K562 (cell line): ENCODE measurements around the gene NFATC3. TPM values are rescaled to one million over a fixed set of nuclear protein-coding genes. Genes with fewer than 3 reads are reported as not detected.

Experiments
- ATAC-seq: fragments of 200-7000 bp; cut with Tn5 transposase; 3 replicates; pipeline ENCODE4 v1.9.1; 2020; ENCODE audit warnings: moderate library complexity
- BruUV-seq: library from RNA; stranded (reverse); fragments of 400-500 nt; replicated peaks from 2 replicates; lab custom pipeline; 2021; lab: Mats Ljungman, UMichigan
- CTCF ChIA-PET: fragments of 300-600 bp; formaldehyde crosslinking; extraction: SDS; loops from one replicate; lab custom pipeline; 2021; ENCODE audit warnings: low intra/inter-chr PET ratio; lab: Yijun Ruan, JAX
- POLR2A ChIA-PET: fragments of 300-600, 350-650 bp; sonication (Branson Sonifier 250); formaldehyde crosslinking; extraction: SDS; loops from one replicate; lab custom pipeline; 2021; ENCODE audit warnings: antibody characterized with exemption, inconsistent platforms; lab: Yijun Ruan, JAX
- DNase-seq, 4 experiments: peaks; one replicate each; pipeline versions ENCODE4 v3.0.0 to v3.0.0-alpha.2; 2011 to 2018; ENCODE audit warnings: low spot score in 3 of 4, mixed read lengths in 3 of 4; ENCODE audit errors: extremely low read depth in 1 of 4
- FAIRE-seq: peaks from 2 replicates; lab custom pipeline; 2011; peaks lifted over from hg19 to GRCh38; lab: Jason Lieb, UNC
- H2AFZ ChIP-seq: 2 replicates; pipeline ENCODE4 v1.6.0; 2011; ENCODE audit warnings: low read depth, low read length, control low read depth, inconsistent platforms
- H3K27ac ChIP-seq: fragments of 200-600 bp; 3 replicates; pipeline ENCODE4 v1.8.0; 2011; ENCODE audit warnings: low read depth, mild to moderate bottlenecking, control low read depth, inconsistent platforms, low read length, moderate library complexity, mixed read lengths; ENCODE audit errors: extremely low read depth
- H3K27me3 ChIP-seq, 2 experiments: fragments of 300-600 bp in 1 of 2; 2 replicates in 1 of 2; 3 replicates in 1 of 2; pipeline versions ENCODE4 v1.6.0 to v1.8.0; 2011; ENCODE audit warnings: inconsistent platforms in 2 of 2, low read length in 2 of 2, mild to moderate bottlenecking in 1 of 2, mixed read lengths in 1 of 2, moderate library complexity in 1 of 2; ENCODE audit not compliant: control insufficient read depth in 2 of 2, insufficient read depth in 2 of 2
- H3K36me3 ChIP-seq: fragments of 300-600 bp; 3 replicates; pipeline ENCODE4 v1.8.0; 2011; ENCODE audit warnings: mild to moderate bottlenecking, low read length, inconsistent platforms; ENCODE audit not compliant: control insufficient read depth, insufficient read depth
- H3K4me1 ChIP-seq, 2 experiments: fragments of 200-600 bp in 1 of 2; replicated peaks in 1 of 2; 2 replicates in 1 of 2; 3 replicates in 1 of 2; pipeline versions ENCODE4 v1.5.1 to v1.8.0; 2011; ENCODE audit warnings: inconsistent platforms in 2 of 2, low read length in 2 of 2, mild to moderate bottlenecking in 1 of 2, mixed read lengths in 1 of 2, moderate library complexity in 1 of 2; ENCODE audit not compliant: control insufficient read depth in 2 of 2, insufficient read depth in 2 of 2
- H3K4me2 ChIP-seq: 2 replicates; pipeline ENCODE4 v1.6.1; 2011; ENCODE audit warnings: low read length, control low read depth, inconsistent platforms, mixed read lengths; ENCODE audit not compliant: insufficient read depth
- H3K4me3 ChIP-seq: fragments of 200-600 bp; sonication (generic), shearing (Covaris generic); 2 replicates; pipeline ENCODE4 v1.5.1; 2016; ENCODE audit warnings: control low read depth, inconsistent platforms
- H3K79me2 ChIP-seq: fragments of 200-600 bp; 3 replicates; pipeline ENCODE4 v1.8.0; 2011; ENCODE audit warnings: low read length, inconsistent platforms; ENCODE audit not compliant: control insufficient read depth, insufficient read depth
- H3K9ac ChIP-seq, 2 experiments: 2 replicates each; pipeline versions ENCODE4 v1.6.0 to v1.6.1; 2011; ENCODE audit warnings: low read depth in 2 of 2, low read length in 2 of 2, control low read depth in 1 of 2, inconsistent platforms in 1 of 2, mild to moderate bottlenecking in 1 of 2, mixed read lengths in 1 of 2; ENCODE audit not compliant: insufficient read depth in 1 of 2
- H3K9me1 ChIP-seq: one replicate; pipeline ENCODE4 v1.6.0; 2011; ENCODE audit warnings: inconsistent platforms, mild to moderate bottlenecking, low read length, moderate library complexity; ENCODE audit not compliant: control insufficient read depth, insufficient read depth
- H3K9me3 ChIP-seq: replicated peaks from 2 replicates; pipeline ENCODE4 v1.5.1; 2011; ENCODE audit warnings: low read depth, low read length, inconsistent platforms; ENCODE audit not compliant: control insufficient read depth, insufficient read depth
- H4K20me1 ChIP-seq: replicated peaks from 2 replicates; pipeline ENCODE4 v1.6.1; 2011; ENCODE audit warnings: low read length, inconsistent platforms, mixed read lengths; ENCODE audit not compliant: control insufficient read depth, insufficient read depth
- FOXM1 ChIP-seq, 2 experiments: fragments of 450-650 bp in 1 of 2; sonication (generic) in 1 of 2; formaldehyde crosslinking in 1 of 2; IDR thresholded peaks; 2 replicates each; pipeline versions ENCODE4 v1.6.1 to v1.9.0; 2017 to 2022; ENCODE audit warnings: low read depth in 2 of 2, mild to moderate bottlenecking in 2 of 2, missing genetic modification reagents in 1 of 2, moderate library complexity in 1 of 2
- NR2F6 ChIP-seq: fragments of 450-650 bp; formaldehyde crosslinking; IDR thresholded peaks from 2 replicates; pipeline ENCODE4 v1.4.0; 2020; ENCODE audit warnings: mild to moderate bottlenecking
- POLR2G ChIP-seq: fragments of 200-400 bp; formaldehyde crosslinking; IDR thresholded peaks from 2 replicates; pipeline ENCODE4 v1.6.1; 2017; ENCODE audit warnings: low read depth, mild to moderate bottlenecking, antibody characterized with exemption, low read length, moderate library complexity
- REST ChIP-seq, 2 experiments: fragments of 450-650 bp; formaldehyde crosslinking in 1 of 2; IDR thresholded peaks; 2 replicates each; pipeline versions ENCODE4 v1.4.0 to v1.6.1; 2014 to 2020; ENCODE audit warnings: mild to moderate bottlenecking in 2 of 2, borderline replicate concordance in 1 of 2, low read depth in 1 of 2
- WGBS: fragments of 100-300 bp; shearing (Covaris generic); methylation state at CpG from one replicate; pipeline ENCODE4 v1.1.6; 2016; ENCODE audit warnings: low coverage, mixed read lengths; ENCODE audit not compliant: insufficient coverage; ENCODE audit errors: missing lambda C conversion rate; 5-methylcytosine and 5-hydroxymethylcytosine counted together
- in situ Hi-C: fragments of 300-500 bp; cut with MboI; formaldehyde crosslinking; loops from 4 replicates; pipeline ENCODE4 v1.15.0; 2018; ENCODE audit warnings: inconsistent platforms, mixed read lengths
- intact Hi-C: fragments of 100-400 bp; cut with micrococcal nuclease; formaldehyde crosslinking; loops from 2 replicates; pipeline ENCODE4 v1.14.2; 2022
- polyA plus RNA-seq, 8 experiments: library from polyadenylated mRNA; depleted of rRNA in 4 of 8; stranded (reverse) in 5 of 8; unstranded in 3 of 8; fragments of >200 nt; fragmentation: Nextera tagmentation in 2 of 8; fragmentation: Illumina TruSeq in 1 of 8; extraction: Ambion mirVana in 2 of 8; extraction: Trizol in 1 of 8; gene quantifications; 2 replicates each; pipeline versions ENCODE4 v1.2.1 to v1.2.3, GENCODE V29; 2011 to 2014; ENCODE audit warnings: inconsistent platforms in 1 of 8, missing spikeins in 1 of 8
- total RNA-seq, 7 experiments: library from RNA; depleted of rRNA in 6 of 7; stranded (reverse); fragments of >200 nt in 6 of 7; fragmentation: Illumina TruSeq in 2 of 7; extraction: Trizol in 2 of 7; gene quantifications; 2 replicates each; pipeline versions ENCODE4 v1.2.1 to v1.2.3, GENCODE V29; 2011 to 2021; ENCODE audit warnings: low replicate concordance in 1 of 7
- TF ChIP-seq, protein P1 (sequence below): fragments of 450-650 bp; IDR thresholded peaks from 2 replicates; pipeline ENCODE4 v1.6.1; 2017; ENCODE audit warnings: mild to moderate bottlenecking, moderate library complexity

NFATC3 gene
- total and polyA plus RNA-seq, 9 of the 15 experiments (the other 6 are each of a cell fraction or from before 2014, with no cell fraction given), result 15.7 to 98.4 (median 59.4) TPM

DNA sequence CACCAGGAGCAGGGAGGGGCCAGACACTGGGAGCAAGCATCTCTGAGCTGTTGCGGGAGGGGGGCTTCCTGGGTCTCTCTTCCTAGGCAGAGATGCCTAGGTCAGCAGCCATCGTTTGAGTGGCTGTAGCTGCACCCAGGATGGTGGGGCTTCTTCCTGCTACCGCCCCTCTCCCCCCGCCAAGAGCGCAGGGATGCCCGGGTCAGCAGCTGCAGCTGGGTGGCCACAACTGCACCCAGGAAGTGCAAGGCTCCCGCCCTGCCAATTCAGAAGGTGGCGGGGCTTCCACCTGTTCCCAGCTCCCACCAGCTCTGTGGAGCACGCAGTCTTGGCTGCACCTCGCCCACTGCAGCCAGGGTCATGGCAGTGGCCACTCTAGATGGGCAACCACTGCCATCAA lies 103.0 kb downstream of the NFATC3 start:
- Histone ChIP-seq H3K9ac (no peak overlapping the region), H3K9me3 (no peaks in the 10 kb centered on the region), H3K4me2 (no peak overlapping the region), H3K9me1 (no peaks in the 10 kb centered on the region), H3K4me1 (peaks cover 0 to 6% of the 10 kb centered on the region in 2 experiments; a peak in 1 of 5 replicates), H3K79me2 (peaks cover 6% of the 10 kb centered on the region; the same call in 2 of the 3 replicates), H3K27me3 (no peaks in the 10 kb centered on the region), H3K4me3 (no peak overlapping the region), H3K36me3 (peaks cover 83% of the 10 kb centered on the region), H4K20me1 (no peaks in the 10 kb centered on the region), H2AFZ (no peak overlapping the region), H3K27ac (no peak overlapping the region)
- intact Hi-C loops (no loop called here), in situ Hi-C loops (no loop called here)
- ChIA-PET POLR2A (interaction anchor here (1.2 to 2.1 kb wide), 3 partner anchors 8 to 12 kb away, joined by 4 to 8 read pairs (median 5); no protein-coding TSS in a partner anchor), CTCF (no interaction called here)
- ATAC-seq (no peak), FAIRE-seq (no peak), DNase-seq (no peak)
- no TSS peak for BruUV-seq
- WGBS, result 98% methylated on average over 7 of the region's 10 CpGs
- 0 out of 2 replicates have a peak, but pooled peaks have one; percentile 37 for TF ChIP-seq POLR2G
- TF ChIP-seq, protein P1, sequence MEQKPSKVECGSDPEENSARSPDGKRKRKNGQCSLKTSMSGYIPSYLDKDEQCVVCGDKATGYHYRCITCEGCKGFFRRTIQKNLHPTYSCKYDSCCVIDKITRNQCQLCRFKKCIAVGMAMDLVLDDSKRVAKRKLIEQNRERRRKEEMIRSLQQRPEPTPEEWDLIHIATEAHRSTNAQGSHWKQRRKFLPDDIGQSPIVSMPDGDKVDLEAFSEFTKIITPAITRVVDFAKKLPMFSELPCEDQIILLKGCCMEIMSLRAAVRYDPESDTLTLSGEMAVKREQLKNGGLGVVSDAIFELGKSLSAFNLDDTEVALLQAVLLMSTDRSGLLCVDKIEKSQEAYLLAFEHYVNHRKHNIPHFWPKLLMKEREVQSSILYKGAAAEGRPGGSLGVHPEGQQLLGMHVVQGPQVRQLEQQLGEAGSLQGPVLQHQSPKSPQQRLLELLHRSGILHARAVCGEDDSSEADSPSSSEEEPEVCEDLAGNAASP, result no peak

DNA sequence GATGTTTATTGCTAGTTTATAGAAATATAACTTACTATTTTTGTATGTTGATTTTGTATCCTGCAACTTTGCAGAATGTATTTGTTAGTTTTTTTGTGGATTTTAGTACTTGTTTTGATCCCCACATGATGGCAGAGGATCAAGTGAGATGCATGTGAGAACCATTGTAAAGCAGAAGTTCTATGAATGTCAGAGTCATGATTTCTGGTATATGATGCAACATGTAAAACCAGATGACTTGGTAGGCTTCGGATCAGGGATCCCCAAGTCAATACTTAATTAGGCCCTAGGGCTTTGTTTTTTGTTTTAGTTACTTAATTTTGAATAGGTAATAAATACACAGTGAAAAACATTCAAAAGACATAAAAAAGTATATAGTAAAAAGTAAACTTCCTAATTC lies 104.9 kb downstream of the NFATC3 start:
- Histone ChIP-seq H2AFZ (no peak overlapping the region), H3K4me1 (peaks cover 0 to 6% of the 10 kb centered on the region in 2 experiments; a peak in 1 of 5 replicates), H3K9me3 (no peaks in the 10 kb centered on the region), H3K4me3 (no peak overlapping the region), H3K4me2 (no peak overlapping the region), H3K9me1 (no peaks in the 10 kb centered on the region), H3K27me3 (no peaks in the 10 kb centered on the region), H3K79me2 (peaks cover 11% of the 10 kb centered on the region; the same call in 2 of the 3 replicates), H4K20me1 (no peaks in the 10 kb centered on the region), H3K27ac (no peak overlapping the region), H3K9ac (no peak overlapping the region), H3K36me3 (peaks cover 85% of the 10 kb centered on the region)
- WGBS, result 92% methylated on average over 1 of the region's 1 CpG
- ATAC-seq (no peak), DNase-seq (no peak), FAIRE-seq (no peak)
- no TSS peak for BruUV-seq
- POLR2A ChIA-PET, result no interaction called here
- in situ Hi-C loops (no loop called here), intact Hi-C loops (no loop called here)
- CTCF ChIA-PET, result no interaction called here
- TF ChIP-seq FOXM1 (IDR thresholded peaks at IDR 0.05; ENCODE audit: low read depth), result no peak
- TF ChIP-seq FOXM1 (CRISPR knock-in tag; IDR thresholded peaks at IDR 0.05; ENCODE audit: low read depth), result no peak
- TF ChIP-seq NR2F6 (CRISPR knock-in tag), result no peak
- TF ChIP-seq REST (IDR thresholded peaks at IDR 0.05; ENCODE audit: borderline replicate concordance), result no peak
- no peak for TF ChIP-seq REST (CRISPR knock-in tag; IDR thresholded peaks at IDR 0.05; ENCODE audit: low read depth)
